GM20000 (cell line): Measurements from ENCODE around the gene OR51E2.

Experiments
- DNase-seq: peaks from one replicate; pipeline ENCODE4 v3.0.0; 2012; ENCODE audit warnings: low spot score
- TF ChIP-seq, protein P1 (sequence below): IDR thresholded peaks from 2 replicates; pipeline ENCODE4 v1.5.1; 2012; ENCODE audit warnings: mild to moderate bottlenecking, control low read depth; ENCODE audit errors: extremely low read depth, missing control alignments

The OR51E2 gene

DNA sequence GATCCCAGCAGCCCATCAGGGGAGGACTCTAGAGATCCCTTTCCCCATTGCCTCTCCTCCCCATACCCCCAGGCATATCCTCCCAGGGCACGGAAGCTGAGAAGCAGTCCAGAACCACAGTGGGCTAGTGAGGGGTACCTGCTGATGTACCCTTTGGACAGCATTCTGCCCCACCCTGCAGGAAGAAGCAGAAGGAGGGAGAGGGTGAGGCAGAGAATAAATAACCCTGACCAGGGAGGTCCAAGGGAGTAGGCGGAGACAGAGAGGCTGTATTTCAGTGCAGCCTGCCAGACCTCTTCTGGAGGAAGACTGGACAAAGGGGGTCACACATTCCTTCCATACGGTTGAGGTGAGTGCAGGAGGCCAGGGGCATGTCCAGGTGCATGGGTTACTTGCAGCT lies 54.0 kb downstream of the OR51E2 start, which contains the start of gene OR51E1:
TSS of gene OR51E1 (plus strand) at position 301 of the 400 bp plus-strand sequence. CDS start 8,545 bp downstream, outside the sequence.
- DNase-seq: no peak
- TF ChIP-seq, protein P1, sequence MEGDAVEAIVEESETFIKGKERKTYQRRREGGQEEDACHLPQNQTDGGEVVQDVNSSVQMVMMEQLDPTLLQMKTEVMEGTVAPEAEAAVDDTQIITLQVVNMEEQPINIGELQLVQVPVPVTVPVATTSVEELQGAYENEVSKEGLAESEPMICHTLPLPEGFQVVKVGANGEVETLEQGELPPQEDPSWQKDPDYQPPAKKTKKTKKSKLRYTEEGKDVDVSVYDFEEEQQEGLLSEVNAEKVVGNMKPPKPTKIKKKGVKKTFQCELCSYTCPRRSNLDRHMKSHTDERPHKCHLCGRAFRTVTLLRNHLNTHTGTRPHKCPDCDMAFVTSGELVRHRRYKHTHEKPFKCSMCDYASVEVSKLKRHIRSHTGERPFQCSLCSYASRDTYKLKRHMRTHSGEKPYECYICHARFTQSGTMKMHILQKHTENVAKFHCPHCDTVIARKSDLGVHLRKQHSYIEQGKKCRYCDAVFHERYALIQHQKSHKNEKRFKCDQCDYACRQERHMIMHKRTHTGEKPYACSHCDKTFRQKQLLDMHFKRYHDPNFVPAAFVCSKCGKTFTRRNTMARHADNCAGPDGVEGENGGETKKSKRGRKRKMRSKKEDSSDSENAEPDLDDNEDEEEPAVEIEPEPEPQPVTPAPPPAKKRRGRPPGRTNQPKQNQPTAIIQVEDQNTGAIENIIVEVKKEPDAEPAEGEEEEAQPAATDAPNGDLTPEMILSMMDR: no peak

DNA sequence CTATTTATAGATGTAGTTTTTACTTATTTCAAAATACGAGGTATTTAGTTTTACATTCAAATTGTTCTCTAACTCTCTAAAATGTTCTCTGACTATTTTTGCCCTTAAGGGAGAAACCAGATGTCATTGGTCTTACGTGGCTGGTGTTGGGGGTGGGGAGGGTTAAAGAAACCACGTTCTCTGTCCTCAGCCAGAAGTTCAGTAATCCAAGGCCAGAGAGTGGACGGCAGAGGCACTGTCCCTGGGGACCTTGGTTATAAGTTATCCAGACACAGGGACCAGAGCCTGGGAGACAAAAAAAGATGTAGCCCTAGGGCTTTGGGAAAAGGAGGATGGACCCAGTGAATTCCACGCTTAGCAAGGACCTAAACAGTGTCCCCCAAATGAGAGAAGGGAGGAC lies 54.6 kb downstream of the OR51E2 start:
- no peak for DNase-seq
- TF ChIP-seq, protein P1: no peak

DNA sequence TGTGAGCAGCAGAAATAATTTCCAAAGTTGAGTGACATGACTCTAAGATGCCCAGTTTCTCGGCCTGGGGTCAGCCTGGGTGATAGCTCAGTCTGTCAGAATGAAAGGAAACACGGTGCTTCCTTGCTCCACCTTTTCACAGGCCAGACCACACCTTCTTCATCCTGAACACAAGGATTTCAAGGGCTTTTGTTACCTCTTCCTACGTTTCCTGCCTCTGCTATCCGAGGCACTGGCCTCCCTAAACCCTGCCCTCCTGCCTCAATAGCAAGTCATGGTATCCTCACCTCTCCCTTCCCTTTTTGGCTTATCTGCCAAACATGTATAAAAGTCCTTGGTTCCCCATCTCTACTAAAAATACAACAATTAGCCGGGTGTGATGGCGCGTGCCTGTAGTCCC lies 55.6 kb downstream of the OR51E2 start:
- TF ChIP-seq, protein P1: no peak
- no peak for DNase-seq

DNA sequence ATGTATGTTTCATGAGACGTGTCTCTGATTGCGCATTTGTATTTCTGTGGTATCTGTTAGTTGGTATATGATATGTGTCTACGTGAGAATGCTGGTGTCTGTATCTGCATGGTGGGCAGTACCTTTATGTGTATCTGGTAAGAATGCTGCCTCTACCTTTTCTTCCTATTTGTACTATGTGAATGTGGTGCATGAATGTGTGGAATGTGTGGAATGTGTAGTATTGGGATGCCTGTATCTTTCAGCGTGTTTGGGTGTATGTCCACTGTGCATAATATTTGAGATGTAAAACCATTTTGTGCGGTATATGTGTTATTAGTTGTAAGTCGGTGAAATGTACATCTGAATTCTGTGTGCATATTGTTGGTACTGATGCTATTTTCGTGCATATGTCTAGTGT lies 56.2 kb downstream of the OR51E2 start:
- DNase-seq: no peak
- TF ChIP-seq, protein P1: no peak

DNA sequence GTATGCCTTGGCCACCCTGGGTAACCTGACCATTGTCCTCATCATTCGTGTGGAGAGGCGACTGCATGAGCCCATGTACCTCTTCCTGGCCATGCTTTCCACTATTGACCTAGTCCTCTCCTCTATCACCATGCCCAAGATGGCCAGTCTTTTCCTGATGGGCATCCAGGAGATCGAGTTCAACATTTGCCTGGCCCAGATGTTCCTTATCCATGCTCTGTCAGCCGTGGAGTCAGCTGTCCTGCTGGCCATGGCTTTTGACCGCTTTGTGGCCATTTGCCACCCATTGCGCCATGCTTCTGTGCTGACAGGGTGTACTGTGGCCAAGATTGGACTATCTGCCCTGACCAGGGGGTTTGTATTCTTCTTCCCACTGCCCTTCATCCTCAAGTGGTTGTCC lies 57.7 kb downstream of the OR51E2 start:
- TF ChIP-seq, protein P1: no peak
- no peak for DNase-seq

DNA sequence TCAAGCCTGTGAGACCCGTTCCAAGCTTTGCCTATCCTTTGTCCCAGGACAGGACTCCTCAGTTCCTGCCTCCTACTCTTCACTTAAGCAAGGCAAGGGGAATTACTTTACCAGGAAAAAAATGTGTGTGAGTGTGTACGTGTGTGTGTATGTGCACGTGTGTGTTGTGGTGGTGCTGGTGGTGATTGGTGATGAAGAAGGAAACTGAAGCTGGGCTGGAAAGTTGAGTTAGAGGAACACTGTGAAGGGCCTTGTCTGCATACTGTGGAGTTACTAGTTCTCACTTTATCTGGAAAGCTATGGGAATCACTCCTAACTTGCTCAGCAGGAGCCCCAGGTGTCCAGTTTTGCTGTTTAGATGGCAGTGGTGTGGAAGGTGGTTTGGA lies 60.0 kb downstream of the OR51E2 start:
- no peak for DNase-seq
- TF ChIP-seq, protein P1: no peak

DNA sequence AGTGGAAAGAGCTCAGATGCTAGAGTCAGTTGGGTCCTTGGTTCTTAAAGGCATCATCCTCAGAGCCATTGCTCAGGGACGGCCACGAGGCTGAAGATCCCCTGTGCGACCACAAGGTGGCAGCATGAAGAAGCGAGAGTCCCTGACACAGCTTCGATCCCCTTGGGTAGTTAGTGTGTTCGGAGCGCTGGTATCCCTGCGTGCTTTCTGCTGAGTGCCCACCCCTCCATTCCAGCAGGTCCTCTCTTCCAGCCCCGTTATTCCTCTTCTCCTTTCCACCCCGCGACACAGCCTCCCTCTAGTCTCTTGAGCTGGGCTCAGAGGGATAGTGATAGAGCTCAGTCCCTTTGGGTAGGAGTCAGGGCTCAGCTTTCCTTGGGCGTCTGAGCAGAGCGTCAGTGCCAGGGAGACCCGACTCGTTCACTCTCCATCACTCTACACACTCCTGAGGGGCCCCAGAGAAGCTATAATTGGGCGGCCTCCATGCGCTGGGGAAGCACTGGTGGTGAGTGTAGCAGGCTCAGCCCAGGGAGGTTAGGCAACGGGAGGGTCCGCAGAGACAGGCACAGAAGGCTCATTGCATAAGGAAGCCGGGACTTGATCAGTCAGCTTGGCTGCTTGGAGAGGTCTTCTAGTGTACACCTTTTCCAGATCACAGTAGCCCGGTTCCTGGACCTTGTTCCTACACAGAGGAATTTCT lies 60.5 kb downstream of the OR51E2 start, which contains the start of gene OR51D1:
TSS of gene OR51D1 (plus strand) at position 516 of the 700 bp plus-strand sequence. CDS start 2,314 bp downstream, outside the sequence.
- DNase-seq: peak; percentile 77
- TF ChIP-seq, protein P1: peak; percentile 96
